BLaER1 (cell line): ENCODE measurements around the gene AATF.
A peak's percentile ranks its signal among the peaks of the same experiment; 100 is the strongest.

Experiments used
- H3K27ac ChIP-seq: shearing (Covaris generic); formaldehyde crosslinking; 2 replicates; pipeline ENCODE4 v1.8.1; 2022
- H3K27me3 ChIP-seq: shearing (Covaris generic); formaldehyde crosslinking; 2 replicates; pipeline ENCODE4 v1.8.1; 2022
- H3K36me3 ChIP-seq: shearing (Covaris generic); formaldehyde crosslinking; 2 replicates; pipeline ENCODE4 v1.8.1; 2022
- H3K4me1 ChIP-seq: shearing (Covaris generic); formaldehyde crosslinking; 2 replicates; pipeline ENCODE4 v1.8.1; 2022
- H3K4me2 ChIP-seq: shearing (Covaris generic); formaldehyde crosslinking; 2 replicates; pipeline ENCODE4 v1.8.1; 2022
- H3K4me3 ChIP-seq: shearing (Covaris generic); formaldehyde crosslinking; 2 replicates; pipeline ENCODE4 v1.8.1; 2022
- H3K9ac ChIP-seq: shearing (Covaris generic); formaldehyde crosslinking; 2 replicates; pipeline ENCODE4 v1.8.1; 2022
- H3K9me3 ChIP-seq: shearing (Covaris generic); formaldehyde crosslinking; 2 replicates; pipeline ENCODE4 v1.8.1; 2022
- H4K20me1 ChIP-seq: shearing (Covaris generic); formaldehyde crosslinking; 2 replicates; pipeline ENCODE4 v1.8.1; 2022
- Cebpa-rat ChIP-seq: shearing (Covaris generic); IDR thresholded peaks from 2 replicates; pipeline ENCODE4 v1.8.1; 2022

AATF gene

GRCh38 chr17:37028040-37028439 lies 79.3 kb downstream of the AATF start:
- Histone ChIP-seq H3K27me3 (no peaks in the 10 kb centered on the region), H3K4me1 (no peaks in the 10 kb centered on the region), H3K27ac (no peak overlapping the region), H3K36me3 (peaks cover 64% of the 10 kb centered on the region), H3K9ac (no peak overlapping the region), H3K4me3 (no peak overlapping the region), H4K20me1 (peaks cover 10% of the 10 kb centered on the region; the same call in 1 of the 2 replicates), H3K9me3 (no peaks in the 10 kb centered on the region), H3K4me2 (no peak overlapping the region)
- TF ChIP-seq Cebpa-rat = no peak

- Histone ChIP-seq H3K27ac (no peak overlapping the region), H3K4me1 (peaks cover 8% of the 10 kb centered on the region; the same call in 1 of the 2 replicates), H3K36me3 (peaks cover 68% of the 10 kb centered on the region), H3K9ac (no peak overlapping the region), H3K9me3 (no peaks in the 10 kb centered on the region), H3K4me2 (no peak overlapping the region), H4K20me1 (peaks cover 10% of the 10 kb centered on the region; the same call in 1 of the 2 replicates), H3K4me3 (no peak overlapping the region), H3K27me3 (no peaks in the 10 kb centered on the region)
- TF ChIP-seq Cebpa-rat = no peak
These were observed 82.8 kb downstream of the AATF start for GRCh38 chr17:37031493-37032083.

GRCh38 chr17:37037590-37038155 lies 88.9 kb downstream of the AATF start:
- no peaks in the 10 kb centered on the region for H3K9me3 ChIP-seq
- H3K27ac ChIP-seq = no peak overlapping the region
- TF ChIP-seq Cebpa-rat = no peak
- peaks cover 59% of the 10 kb centered on the region for H3K36me3 ChIP-seq
- no peak overlapping the region for H3K9ac ChIP-seq
- no peaks in the 10 kb centered on the region for H3K27me3 ChIP-seq
- H4K20me1 ChIP-seq = 0 out of 2 replicates have a peak, but pooled peaks cover 17% of the 10 kb centered on the region
- no peak overlapping the region for H3K4me2 ChIP-seq
- H3K4me3 ChIP-seq = no peak overlapping the region
- peaks cover 8% of the 10 kb centered on the region; the same call in 1 of the 2 replicates for H3K4me1 ChIP-seq

GRCh38 chr17:37039269-37039668 lies 90.5 kb downstream of the AATF start:
- peaks cover 51% of the 10 kb centered on the region for H3K36me3 ChIP-seq
- H3K4me1 ChIP-seq = peaks cover 17% of the 10 kb centered on the region
- no peak overlapping the region for H3K4me2 ChIP-seq
- H3K27me3 ChIP-seq = no peaks in the 10 kb centered on the region
- no peak for TF ChIP-seq Cebpa-rat
- H3K9me3 ChIP-seq = no peaks in the 10 kb centered on the region
- no peak overlapping the region for H3K9ac ChIP-seq
- H3K27ac ChIP-seq = no peak overlapping the region
- no peak overlapping the region for H3K4me3 ChIP-seq
- H4K20me1 ChIP-seq = 0 out of 2 replicates have a peak, but pooled peaks cover 17% of the 10 kb centered on the region

GRCh38 chr17:37041932-37042331 lies 93.2 kb downstream of the AATF start:
- no peaks in the 10 kb centered on the region for H3K9me3 ChIP-seq
- no peak overlapping the region for H3K4me2 ChIP-seq
- H3K27me3 ChIP-seq = no peaks in the 10 kb centered on the region
- no peak overlapping the region for H3K27ac ChIP-seq
- H3K4me1 ChIP-seq = peaks cover 24% of the 10 kb centered on the region
- TF ChIP-seq Cebpa-rat = no peak
- peaks cover 44% of the 10 kb centered on the region for H3K36me3 ChIP-seq
- H3K4me3 ChIP-seq = no peak overlapping the region
- peaks cover 41% of the 10 kb centered on the region for H4K20me1 ChIP-seq
- H3K9ac ChIP-seq = no peak overlapping the region

- peaks cover 32% of the 10 kb centered on the region; the same call in 1 of the 2 replicates for H3K36me3 ChIP-seq
- H3K4me1 ChIP-seq = peaks cover 24% of the 10 kb centered on the region
- H3K27ac ChIP-seq = no peak overlapping the region
- no peak overlapping the region for H3K9ac ChIP-seq
- no peak overlapping the region for H3K4me3 ChIP-seq
- H4K20me1 ChIP-seq = peaks cover 43% of the 10 kb centered on the region
- H3K27me3 ChIP-seq = no peaks in the 10 kb centered on the region
- H3K4me2 ChIP-seq = no peak overlapping the region
- TF ChIP-seq Cebpa-rat = no peak
- H3K9me3 ChIP-seq = no peaks in the 10 kb centered on the region
These were observed 94.4 kb downstream of the AATF start for GRCh38 chr17:37043201-37043600.

- Histone ChIP-seq H3K9me3 (no peaks in the 10 kb centered on the region), H3K9ac (peak overlapping the region; percentile 13; the same call in 1 of the 2 replicates), H3K4me2 (peak overlapping the region; percentile 59), H3K36me3 (peaks cover 37% of the 10 kb centered on the region), H3K4me3 (no peak overlapping the region), H3K27me3 (no peaks in the 10 kb centered on the region), H3K4me1 (peaks cover 24% of the 10 kb centered on the region), H3K27ac (no peak overlapping the region), H4K20me1 (peaks cover 55% of the 10 kb centered on the region)
- no peak for TF ChIP-seq Cebpa-rat
These were observed 96.7 kb downstream of the AATF start for GRCh38 chr17:37045351-37045922.

- Histone ChIP-seq H3K27me3 (no peaks in the 10 kb centered on the region), H3K36me3 (peaks cover 57% of the 10 kb centered on the region), H3K4me2 (no peak overlapping the region), H3K4me1 (peaks cover 24% of the 10 kb centered on the region), H3K27ac (no peak overlapping the region), H3K9ac (no peak overlapping the region), H3K9me3 (no peaks in the 10 kb centered on the region), H3K4me3 (no peak overlapping the region), H4K20me1 (peaks cover 59% of the 10 kb centered on the region)
- TF ChIP-seq Cebpa-rat = no peak
These were observed 98.9 kb downstream of the AATF start for GRCh38 chr17:37047631-37048104.

GRCh38 chr17:37048811-37049210 lies 100.1 kb downstream of the AATF start:
- Histone ChIP-seq H4K20me1 (peaks cover 59% of the 10 kb centered on the region), H3K27me3 (no peaks in the 10 kb centered on the region), H3K4me1 (peaks cover 20% of the 10 kb centered on the region), H3K4me3 (no peak overlapping the region), H3K4me2 (no peak overlapping the region), H3K9ac (no peak overlapping the region), H3K36me3 (peaks cover 60% of the 10 kb centered on the region), H3K27ac (no peak overlapping the region), H3K9me3 (no peaks in the 10 kb centered on the region)
- no peak for TF ChIP-seq Cebpa-rat

- peaks cover 71% of the 10 kb centered on the region for H3K36me3 ChIP-seq
- no peak overlapping the region for H3K9ac ChIP-seq
- H3K9me3 ChIP-seq = no peaks in the 10 kb centered on the region
- no peaks in the 10 kb centered on the region for H3K4me1 ChIP-seq
- no peak for TF ChIP-seq Cebpa-rat
- H3K27me3 ChIP-seq = no peaks in the 10 kb centered on the region
- no peak overlapping the region for H3K4me3 ChIP-seq
- no peak overlapping the region for H3K4me2 ChIP-seq
- peaks cover 55% of the 10 kb centered on the region for H4K20me1 ChIP-seq
- no peak overlapping the region for H3K27ac ChIP-seq
These were observed 102.2 kb downstream of the AATF start for GRCh38 chr17:37050920-37051319.
